ENCODE results near the gene UVRAG.

GRCh38 chr11:76159303-76159937, 344.4 kb downstream of the UVRAG start:
- TF ChIP-seq, protein P1, sequence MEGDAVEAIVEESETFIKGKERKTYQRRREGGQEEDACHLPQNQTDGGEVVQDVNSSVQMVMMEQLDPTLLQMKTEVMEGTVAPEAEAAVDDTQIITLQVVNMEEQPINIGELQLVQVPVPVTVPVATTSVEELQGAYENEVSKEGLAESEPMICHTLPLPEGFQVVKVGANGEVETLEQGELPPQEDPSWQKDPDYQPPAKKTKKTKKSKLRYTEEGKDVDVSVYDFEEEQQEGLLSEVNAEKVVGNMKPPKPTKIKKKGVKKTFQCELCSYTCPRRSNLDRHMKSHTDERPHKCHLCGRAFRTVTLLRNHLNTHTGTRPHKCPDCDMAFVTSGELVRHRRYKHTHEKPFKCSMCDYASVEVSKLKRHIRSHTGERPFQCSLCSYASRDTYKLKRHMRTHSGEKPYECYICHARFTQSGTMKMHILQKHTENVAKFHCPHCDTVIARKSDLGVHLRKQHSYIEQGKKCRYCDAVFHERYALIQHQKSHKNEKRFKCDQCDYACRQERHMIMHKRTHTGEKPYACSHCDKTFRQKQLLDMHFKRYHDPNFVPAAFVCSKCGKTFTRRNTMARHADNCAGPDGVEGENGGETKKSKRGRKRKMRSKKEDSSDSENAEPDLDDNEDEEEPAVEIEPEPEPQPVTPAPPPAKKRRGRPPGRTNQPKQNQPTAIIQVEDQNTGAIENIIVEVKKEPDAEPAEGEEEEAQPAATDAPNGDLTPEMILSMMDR (IDR thresholded peaks at IDR 0.05): no peak
- no peak for TF ChIP-seq EZH2 (IDR thresholded peaks at IDR 0.05; ENCODE audit: borderline replicate concordance, insufficient read depth, low read depth, low read length, poor library complexity, severe bottlenecking)
